Fibroblast of mammary gland (primary cell): ENCODE results near the gene PIGQ.

Experiments
- DNase-seq: peaks from one replicate; pipeline ENCODE4 v3.0.0-alpha.2; 2010; ENCODE audit warnings: low read depth
- H3K4me3 ChIP-seq: 2 replicates; pipeline ENCODE4 v1.5.1; 2011; ENCODE audit warnings: low read depth, mild to moderate bottlenecking, low read length, moderate library complexity; ENCODE audit not compliant: control insufficient read depth
- TF ChIP-seq, protein P1 (sequence below): conservative IDR thresholded peaks from 2 replicates; pipeline ENCODE4 v1.5.1; 2011; ENCODE audit warnings: low read depth, low read length, inconsistent platforms; ENCODE audit not compliant: control insufficient read depth, insufficient read depth

PIGQ gene

DNA sequence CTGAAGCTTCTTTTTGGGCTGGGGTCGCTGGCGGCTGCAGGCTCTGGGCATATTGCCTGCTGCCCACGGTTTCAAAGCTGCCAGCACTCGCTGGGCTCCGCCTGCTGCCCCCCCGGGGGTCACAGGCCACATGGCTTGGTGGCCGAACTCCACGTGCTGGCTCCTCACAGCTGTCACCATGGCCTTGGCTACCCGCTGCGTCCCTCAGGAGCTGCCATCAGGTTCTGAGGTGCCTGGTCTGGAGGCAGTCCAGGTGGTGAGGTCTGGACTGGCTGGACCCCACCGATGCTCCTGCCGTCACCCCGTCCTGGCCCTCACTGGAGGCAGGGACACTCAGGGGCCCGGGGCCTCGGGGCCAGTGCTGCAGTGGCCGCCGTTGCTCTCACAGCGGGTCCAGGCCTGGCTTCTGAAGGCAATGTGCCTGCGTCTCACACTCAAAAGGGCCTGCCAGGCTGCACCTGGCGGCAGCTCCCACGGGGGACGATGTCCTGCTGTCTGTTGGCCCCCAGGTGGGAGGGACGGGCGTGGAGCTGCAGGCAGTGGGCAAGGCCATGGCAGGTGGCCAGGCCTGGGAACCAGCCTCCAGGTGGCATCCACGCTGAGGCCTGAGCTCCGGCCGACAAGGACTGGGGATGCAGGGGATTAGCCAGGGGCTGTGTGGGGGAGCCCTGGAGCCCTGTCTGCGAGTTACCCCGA is 29.0 kb upstream of the PIGQ start:
- no peak for DNase-seq
- TF ChIP-seq, protein P1, sequence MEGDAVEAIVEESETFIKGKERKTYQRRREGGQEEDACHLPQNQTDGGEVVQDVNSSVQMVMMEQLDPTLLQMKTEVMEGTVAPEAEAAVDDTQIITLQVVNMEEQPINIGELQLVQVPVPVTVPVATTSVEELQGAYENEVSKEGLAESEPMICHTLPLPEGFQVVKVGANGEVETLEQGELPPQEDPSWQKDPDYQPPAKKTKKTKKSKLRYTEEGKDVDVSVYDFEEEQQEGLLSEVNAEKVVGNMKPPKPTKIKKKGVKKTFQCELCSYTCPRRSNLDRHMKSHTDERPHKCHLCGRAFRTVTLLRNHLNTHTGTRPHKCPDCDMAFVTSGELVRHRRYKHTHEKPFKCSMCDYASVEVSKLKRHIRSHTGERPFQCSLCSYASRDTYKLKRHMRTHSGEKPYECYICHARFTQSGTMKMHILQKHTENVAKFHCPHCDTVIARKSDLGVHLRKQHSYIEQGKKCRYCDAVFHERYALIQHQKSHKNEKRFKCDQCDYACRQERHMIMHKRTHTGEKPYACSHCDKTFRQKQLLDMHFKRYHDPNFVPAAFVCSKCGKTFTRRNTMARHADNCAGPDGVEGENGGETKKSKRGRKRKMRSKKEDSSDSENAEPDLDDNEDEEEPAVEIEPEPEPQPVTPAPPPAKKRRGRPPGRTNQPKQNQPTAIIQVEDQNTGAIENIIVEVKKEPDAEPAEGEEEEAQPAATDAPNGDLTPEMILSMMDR = no peak
- H3K4me3 ChIP-seq = no peak overlapping the region

DNA sequence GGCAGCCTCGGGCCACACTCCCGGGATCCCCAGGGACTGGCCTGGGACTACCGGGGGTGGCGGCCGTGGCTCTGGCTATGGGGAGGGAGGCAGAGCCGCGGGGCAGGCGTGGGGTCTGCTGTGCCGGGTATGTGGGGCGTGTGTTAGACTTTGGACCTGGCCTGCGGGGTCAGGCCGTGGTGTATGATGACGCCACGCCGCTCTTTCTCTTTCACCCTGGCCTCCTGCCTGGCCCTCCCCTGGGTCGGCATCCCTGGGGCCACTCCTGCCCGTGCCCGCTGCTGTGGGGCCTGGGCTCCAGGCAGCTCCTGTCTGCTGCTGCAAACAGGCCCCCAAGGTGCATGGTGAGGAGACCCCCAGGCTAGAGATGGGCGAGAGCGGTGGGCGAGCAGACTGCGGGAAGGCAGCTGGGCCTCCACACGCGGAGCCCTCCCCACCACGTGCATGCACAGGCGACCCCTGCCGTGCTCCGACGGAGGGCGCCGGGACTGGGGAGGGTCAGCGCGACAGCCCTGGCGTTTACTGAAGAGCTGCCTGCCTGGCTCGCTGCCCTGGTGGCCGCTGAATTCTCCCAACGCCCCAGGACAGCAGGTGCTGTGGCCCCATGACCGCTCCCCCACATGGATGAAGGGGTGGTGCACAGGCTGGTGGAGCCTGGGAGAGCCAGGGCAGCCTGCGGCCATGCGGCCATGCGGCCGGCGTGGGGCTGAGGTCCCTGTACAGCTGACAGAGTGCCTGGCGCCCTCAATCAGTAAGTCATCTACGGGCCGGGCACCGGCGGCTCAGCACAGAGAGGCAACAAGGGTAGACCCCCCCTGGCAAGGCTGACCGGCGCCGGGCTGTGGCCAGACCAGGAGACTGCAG is 26.2 kb upstream of the PIGQ start:
- DNase-seq = no peak
- H3K4me3 ChIP-seq = no peak overlapping the region
- TF ChIP-seq, protein P1 = no peak

DNA sequence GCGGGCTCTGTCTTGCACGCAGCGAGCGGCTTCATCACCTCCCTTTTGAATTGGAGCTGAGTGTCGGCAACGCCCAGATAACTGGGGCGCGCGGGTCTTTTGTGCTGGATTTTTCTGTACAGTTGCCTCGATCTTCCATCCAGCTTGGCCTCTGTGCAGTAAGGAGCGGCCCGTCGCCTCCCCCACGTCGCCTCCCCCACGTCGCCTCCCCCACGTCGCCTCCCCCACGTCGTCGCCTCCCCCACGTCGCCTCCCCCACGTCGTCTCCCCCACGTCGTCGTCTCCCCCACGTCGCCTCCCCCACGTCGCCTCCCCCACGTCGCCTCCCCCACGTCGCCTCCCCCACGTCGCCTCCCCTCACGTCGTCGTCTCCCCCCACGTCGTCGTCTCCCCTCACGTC is 25.3 kb upstream of the PIGQ start:
- DNase-seq = no peak
- no peak overlapping the region for H3K4me3 ChIP-seq
- TF ChIP-seq, protein P1 = no peak

DNA sequence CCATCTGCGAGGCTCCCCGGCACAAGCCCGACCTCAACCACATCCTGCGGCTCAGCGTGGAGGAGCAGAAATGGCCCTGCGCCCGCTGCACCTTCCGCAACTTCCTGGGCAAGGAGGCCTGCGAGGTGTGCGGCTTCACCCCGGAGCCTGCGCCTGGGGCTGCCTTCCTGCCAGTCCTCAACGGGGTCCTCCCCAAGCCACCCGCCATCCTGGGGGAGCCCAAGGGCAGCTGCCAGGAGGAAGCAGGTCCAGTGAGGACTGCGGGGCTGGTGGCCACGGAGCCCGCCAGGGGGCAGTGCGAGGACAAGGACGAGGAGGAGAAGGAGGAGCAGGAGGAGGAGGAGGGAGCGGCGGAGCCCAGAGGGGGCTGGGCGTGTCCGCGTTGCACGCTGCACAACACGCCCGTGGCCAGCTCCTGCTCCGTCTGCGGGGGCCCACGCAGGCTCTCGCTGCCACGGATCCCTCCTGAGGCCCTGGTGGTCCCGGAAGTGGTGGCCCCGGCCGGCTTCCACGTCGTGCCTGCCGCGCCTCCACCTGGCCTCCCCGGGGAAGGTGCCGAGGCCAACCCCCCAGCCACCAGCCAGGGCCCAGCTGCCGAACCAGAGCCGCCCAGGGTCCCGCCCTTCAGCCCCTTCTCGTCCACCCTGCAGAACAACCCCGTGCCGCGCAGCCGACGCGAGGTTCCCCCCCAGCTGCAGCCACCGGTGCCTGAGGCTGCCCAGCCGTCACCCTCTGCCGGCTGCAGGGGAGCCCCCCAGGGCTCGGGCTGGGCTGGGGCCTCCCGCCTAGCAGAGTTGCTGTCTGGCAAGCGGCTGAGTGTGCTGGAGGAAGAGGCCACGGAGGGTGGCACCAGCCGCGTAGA is 22.6 kb upstream of the PIGQ start:
- no peak overlapping the region for H3K4me3 ChIP-seq
- TF ChIP-seq, protein P1 = peak; percentile 55
- DNase-seq = peak; percentile 63

DNA sequence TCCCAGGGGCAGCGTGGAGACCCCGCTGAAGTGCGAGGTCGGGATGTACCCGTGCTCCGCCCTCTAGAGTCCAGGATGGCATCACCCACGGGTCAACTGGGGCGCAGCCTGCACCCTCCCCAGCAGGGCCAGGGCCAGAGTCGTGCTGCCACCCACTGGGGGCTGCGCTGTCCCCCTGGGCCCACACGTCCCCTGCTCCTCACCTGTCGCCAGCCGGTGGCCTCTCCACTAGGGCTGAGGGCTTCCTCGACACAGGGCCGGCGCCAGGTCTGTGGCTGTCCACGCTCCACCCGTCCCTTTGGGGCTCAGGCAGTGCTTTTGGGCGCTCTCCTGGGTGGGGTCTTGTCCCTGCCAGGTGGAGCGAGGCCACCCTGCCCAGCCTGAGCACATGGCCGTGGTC is 21.2 kb upstream of the PIGQ start:
- no peak for DNase-seq
- no peak overlapping the region for H3K4me3 ChIP-seq
- TF ChIP-seq, protein P1 = no peak

DNA sequence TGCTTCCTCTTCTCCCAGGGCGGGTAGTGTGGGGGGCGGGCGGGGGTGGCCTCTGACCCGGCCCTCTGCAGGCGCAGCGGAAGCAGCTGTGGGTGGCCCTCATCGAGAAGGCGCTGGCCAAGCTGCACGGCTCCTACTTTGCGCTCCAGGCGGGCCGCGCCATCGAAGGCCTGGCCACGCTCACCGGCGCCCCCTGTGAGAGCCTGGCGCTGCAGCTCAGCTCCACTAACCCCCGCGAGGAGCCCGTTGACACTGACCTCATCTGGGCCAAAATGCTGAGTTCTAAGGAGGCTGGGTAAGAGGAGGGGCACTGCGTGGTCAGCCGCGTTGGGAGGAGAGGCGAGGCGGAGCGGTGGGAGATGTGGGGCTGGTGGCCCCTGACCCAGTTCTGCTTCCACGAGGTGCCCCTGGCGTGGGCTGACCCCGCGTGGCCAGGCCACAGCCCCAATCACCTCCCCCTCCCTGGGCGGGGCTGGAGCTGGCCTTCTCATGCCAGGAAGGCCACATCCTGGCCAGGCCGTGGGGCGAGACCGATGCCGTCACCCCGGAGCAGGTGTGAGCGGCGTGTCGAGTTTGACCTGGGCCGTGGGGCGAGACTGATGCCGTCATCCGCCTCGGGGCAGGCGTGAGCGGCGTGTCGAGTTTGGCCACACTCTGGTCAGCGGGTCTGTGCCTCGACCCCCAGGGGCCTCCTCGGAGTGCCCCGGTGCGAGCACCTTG is 20.1 kb upstream of the PIGQ start:
- no peak for DNase-seq
- H3K4me3 ChIP-seq = no peak overlapping the region
- TF ChIP-seq, protein P1 = no peak
